Putamen (tissue), 1 donor: ENCODE data around the gene SLU7.

ENCODE experiments used
- DNase-seq: peaks from one replicate; pipeline ENCODE4 v3.0.0-alpha.2; 2016; ENCODE audit warnings: low spot score

Gene SLU7

DNA sequence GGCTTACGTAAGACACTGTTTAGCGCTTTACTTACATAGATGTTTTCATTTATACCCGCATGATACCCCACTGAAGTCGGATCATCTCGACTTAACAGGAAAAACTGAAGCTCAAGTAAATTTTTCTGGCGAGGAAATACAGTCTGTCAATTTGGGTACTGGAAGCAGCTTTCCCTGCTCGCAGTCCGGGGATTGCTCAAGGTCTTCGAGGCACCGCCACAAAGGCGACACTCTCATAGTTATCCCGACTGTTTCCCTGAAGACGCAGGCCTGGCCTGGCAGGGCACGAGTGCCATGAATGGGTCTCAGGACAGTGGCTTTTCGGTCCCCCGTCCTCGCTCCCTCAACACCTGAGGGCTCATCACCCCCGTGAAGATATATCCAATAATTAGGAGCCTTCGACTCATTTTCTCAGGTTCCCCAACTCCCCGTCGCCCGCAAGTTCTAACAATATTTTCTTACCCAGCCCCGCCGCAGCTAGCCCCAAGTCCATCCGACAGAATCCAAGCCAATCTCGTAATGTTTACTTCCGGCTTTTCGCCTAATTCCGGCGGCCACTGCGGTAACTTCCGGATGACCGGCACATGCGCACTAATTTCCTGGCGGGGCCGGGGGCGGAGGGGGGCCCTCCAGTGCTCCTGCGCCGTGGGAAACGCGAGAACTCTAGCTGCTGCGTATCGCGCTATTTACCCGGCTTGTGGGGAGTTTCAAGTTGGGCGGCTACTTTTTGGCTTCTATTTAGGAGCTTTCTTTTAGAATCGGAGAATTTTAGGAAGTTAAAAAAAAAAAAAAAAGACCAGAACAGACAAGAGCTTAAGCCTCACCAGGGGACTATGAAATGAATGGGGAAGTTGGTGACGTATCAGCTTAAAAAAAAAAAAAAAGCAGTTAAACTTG lies at the start of gene SLU7:
Gene SLU7 (minus strand): TSS at position 521 of the 897 bp plus-strand sequence. CDS start 3,787 bp downstream, outside the sequence.
- DNase-seq: peak; percentile 91

DNA sequence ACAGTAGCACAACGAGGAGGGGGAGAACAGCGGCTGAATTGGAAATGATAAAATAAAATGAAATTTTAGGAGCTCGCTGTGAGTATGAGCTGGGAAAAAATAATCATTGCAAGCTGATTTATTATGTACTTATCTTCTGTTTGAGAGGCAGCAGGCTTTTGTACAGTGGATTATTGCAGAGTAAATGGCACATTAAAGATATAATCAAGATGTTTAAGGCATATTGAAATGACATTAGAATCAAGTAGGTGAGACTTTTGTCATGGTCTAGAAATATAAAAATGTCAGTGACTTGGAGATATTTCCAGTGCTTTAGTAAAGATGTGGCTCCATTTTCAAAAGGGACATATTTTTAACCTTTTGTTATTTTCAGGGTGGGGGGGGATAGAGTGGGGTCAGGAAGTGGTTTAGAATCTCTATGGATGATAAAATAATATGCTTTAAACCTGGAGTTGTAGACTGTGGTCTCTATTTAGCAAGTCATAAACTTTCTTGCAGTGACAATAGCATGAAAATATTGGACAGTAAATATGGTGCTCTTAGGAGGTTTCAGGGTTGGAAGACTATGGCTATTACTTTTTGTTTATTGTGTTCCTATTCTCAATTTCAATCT lies 49.6 kb upstream of the SLU7 start:
- DNase-seq: no peak

DNA sequence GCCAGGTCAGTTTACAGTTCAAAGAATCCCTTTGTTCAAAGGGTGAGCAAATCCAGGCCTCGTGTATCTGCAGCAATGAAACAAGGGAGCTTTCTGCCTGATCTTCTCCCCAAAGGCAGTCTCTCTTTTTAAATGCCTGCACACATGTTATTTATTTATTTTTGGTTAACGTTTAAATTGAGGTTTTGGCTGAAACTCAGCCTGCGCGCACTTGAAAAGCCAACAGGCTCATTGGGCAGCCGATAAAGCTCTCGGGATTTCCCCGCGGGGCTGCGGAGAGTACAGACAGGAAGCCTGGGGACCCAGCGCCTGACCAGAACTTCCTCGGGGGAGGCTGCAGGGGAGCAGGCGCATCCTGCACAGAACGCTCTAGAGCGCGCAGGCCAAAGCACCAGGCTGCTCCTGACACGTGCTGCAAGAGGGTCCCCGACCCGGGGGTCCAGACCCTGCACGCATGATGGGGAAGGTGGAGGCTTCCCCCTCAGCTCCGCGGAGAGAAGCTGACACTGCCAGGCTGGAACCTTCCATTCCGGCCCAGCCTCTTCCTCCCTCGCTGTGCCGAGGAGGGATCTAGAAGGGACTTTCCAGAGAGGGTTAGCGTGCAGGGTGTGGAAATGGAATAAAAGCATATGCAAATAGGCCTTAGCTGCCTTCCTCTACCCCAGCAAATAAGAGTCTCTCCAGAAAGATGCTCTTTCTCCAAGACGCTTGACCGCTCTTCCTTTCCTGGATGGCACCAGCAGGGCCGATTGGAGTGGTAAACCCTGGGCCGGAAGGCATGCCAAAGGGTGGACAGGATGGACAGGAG lies 48.9 kb upstream of the SLU7 start:
- DNase-seq: peak; percentile 52

DNA sequence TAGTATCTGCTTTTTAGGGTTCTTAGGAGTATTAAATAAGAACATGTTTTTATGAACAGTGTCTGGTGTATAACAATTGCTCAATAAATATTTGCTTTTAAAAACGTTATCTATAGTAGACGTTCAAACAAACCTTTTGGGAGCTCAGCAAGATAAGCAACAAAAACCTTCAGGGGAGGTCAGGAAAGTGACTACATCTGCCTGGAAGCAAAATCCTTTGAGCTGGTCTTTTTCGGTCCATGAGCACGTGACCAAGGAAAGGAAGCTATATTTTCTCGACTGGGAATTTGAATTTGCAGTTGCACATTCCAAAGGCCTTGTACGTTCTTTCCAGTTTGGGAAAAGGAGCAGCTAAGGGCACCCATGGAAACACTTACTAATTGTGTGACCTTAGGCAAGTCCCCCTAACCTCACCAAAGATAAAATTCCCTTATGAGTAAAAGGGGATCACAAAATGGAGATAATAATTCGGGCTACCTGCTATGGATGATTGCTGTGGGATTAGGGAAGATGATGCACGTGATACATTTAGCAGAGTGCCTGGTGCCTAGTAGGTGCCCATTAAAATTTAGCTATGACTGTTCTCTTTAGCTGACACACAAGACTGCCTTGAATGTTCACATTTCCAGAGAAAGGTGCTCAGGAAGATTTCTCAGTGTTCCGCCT lies 48.1 kb upstream of the SLU7 start:
- no peak for DNase-seq

DNA sequence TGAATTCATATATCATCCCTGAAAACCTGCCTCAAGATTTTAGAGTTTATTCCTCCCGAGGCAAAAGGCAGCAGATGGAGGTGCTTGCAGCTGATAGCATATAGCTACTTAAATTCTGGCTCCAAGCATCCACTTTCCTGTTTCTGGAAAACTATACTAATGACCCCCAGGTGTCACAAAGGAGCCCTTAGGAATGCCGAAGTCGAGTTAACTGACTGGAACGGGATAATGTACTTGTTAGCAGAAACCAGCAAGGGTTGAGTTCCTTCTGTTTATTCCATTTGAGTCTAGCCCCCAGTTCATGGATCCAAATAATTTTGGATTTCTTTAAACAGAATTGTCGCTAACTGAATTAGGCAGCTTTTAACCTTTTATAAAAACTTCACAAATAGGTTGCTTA lies 47.2 kb upstream of the SLU7 start:
- DNase-seq: no peak

DNA sequence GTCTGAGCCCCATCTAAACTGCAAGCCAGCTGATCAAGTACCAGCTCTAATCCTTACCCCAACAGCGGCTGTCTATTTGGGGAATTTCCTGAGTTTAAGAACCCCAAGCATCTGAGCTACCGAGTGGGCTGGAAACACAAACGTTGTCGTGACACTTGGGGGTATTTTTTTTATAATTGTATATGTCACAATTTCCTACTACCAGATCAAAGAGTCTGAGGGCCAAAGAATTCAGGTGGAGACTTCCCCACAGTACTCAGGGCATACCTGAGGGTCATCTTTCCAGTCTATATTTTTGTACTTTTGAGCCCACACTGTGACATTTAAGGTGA lies 45.6 kb upstream of the SLU7 start:
- no peak for DNase-seq

DNA sequence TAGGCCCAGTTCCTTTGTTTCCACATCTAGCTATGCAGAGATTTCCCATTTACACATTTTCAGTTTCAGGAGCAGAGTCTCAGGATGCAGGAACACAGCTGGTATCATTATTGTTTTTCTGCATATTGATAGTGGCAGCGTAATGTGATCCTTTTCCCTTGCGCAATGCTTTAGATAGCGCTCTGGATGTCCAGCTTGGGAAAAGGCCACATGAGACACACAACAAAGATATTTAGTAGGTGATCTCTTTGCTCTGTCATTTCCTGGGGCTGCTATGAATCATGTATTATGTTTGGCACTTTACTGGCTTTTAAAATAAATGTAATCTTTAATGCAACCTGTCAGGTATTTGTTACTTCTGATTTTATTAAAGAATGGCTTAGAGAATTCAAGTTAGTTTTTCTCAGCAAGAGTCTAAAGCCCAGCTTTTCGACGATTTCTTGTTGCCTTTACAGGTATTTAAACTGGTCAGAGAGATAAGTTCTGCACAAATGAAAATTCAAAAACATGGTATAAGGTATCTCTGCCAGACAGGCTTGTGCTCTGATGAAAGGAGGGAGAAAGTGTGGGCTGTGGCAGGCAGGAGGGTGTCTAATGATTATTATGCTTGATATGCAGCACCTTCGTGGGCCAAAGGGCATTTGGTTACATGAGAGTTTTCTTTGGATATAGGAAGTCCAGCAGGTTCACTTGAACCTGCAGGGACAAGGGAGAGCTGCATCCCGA lies 45.0 kb upstream of the SLU7 start:
- no peak for DNase-seq

DNA sequence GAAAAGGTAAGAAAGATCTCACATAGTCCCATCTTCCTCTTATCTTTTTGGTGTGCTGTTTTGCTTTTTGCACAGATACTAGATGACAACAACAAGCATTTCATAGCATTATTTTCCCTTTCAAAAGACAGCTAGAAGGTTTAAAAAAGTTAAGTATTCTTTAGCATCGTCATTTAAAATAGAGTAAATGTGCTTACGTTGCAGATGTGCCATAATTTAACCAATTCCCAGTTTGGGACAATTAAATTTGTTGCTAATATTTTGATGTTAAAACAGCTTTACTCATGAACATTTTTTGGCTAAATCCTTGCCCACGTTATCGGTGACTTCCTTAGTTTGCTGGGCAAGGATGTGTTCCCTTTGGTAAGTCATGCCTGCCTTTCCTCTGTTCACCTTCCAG lies 44.3 kb upstream of the SLU7 start:
- no peak for DNase-seq

DNA sequence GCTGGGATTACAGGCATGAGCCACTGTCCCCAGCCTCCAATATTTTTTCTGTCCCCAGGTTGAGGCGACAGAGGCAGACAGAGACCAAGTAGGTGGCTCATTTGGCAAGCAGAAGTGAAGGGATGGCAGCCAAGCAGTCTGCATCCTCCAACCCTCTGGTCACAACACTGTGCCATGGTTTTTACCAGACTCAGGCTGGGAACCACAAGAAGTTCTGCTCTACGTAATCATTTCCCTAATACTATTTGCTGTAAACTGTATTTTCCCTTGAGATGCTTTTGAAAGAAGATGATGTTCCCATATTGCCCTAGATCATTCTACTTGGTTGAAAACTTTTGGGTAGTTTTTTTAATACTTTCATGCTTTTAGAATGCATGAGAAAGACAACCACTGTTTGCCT lies 43.3 kb upstream of the SLU7 start:
- no peak for DNase-seq

DNA sequence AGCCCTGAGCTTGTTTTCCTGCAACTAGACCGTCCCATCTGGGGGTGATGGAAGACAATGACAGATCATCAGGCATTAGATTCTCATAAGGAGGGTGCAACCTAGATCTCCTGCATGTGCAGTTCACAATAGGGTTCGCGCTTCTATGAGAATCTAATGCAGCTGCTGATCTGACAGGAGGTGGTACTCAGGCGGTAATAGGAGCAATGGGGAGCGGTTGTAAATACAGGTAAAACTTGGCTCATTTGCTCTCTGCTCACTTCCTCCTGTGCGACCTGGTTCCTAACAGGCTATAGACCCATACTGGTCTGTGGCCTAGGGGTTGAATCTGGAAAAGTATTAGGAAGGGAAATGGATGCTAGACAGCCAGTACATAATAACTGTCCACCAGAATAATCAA lies 42.5 kb upstream of the SLU7 start:
- DNase-seq: no peak

DNA sequence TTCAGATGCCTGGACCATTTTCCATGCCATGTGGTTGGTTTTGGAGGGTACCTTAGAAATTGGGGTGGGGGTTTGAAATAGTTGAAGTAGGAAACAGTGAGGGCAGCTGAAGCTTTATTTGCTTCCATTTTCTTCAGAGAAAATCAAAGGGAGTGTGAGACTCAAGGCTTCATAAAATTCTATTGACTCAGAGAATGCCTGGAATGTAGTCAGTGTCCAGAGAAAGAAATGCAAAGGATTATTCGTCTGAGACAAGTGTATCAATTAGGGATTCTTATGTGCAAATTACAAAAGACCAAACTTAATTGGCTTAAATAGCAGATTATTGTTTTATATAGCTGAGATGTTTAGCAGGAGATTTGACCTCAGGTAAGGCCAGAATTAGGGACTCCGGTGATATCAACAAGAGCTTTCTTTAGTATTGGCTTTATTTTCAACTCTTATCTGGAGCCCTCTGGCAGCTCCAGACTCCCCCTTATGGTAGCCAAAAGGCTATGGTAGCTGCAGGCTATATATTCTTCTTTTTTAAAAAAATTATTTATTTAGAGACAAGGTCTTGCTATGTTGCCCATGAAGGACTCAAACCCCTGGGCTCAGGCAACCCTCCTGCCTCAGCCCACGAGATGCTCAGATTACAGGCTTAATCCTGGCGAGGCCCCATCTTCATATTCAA lies 41.6 kb upstream of the SLU7 start:
- DNase-seq: no peak

DNA sequence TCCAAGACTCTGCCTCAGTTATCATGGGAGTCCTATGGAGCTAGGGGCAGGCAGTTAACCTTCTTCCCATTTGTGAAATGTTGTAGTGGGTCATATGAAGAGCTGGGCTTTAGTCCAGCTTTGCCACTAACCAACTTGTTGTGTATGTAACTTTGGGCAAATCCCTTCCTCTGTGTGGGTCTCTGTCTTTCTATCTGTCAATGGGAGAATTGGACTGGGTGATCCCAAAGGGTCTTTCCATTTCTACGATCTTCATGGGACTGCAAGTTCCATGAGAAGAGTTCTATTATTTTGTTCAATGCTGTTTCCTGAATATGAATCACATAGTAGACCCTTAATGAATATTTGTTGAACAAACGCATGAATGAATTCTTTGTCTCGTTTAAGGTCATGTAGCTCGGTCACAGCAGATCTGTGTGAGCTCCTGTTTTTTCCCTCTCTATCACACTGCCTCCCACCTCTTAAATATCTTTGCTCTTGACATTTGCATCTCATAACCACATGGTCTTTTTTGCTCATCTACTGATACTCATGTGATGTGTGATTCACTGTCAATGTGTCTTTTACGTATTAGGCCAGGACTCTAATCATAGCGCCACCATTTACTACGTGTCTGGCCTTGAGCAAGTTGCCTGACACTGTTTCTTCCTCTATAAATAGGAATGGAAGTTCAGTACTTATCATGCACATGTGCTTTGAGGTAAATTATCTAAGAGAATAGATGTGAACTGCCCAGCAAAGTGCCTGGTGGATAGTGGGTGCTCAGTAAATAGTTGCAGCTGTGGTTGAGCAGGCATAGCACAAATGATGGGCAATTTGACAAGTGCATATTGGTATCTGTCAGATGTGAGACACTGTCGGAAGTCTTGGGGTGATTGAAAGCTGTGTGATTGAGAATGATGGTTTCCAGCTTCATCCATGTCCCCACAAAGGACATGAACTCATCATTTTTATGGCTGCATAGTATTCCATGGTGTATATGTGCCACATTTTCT lies 40.2 kb upstream of the SLU7 start:
- no peak for DNase-seq

DNA sequence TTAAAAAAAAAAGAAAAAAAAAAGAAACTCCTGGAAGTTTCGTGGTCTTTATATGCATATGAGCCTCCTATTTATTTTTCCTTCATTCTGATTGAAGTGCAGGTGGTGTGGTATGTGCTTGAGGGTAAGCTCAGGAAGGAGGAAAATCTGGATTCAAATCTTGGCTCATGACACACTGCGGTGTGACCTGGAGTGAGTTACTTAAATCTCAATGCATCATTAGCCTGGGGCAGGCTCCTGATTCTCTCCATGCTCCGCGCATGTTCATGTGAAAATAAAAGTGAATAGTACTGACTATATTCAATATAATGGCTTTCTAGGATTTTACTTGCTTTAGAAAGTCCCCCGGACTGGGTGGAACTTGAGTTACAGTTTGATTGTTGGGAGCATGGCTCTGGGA lies 38.4 kb upstream of the SLU7 start:
- no peak for DNase-seq

DNA sequence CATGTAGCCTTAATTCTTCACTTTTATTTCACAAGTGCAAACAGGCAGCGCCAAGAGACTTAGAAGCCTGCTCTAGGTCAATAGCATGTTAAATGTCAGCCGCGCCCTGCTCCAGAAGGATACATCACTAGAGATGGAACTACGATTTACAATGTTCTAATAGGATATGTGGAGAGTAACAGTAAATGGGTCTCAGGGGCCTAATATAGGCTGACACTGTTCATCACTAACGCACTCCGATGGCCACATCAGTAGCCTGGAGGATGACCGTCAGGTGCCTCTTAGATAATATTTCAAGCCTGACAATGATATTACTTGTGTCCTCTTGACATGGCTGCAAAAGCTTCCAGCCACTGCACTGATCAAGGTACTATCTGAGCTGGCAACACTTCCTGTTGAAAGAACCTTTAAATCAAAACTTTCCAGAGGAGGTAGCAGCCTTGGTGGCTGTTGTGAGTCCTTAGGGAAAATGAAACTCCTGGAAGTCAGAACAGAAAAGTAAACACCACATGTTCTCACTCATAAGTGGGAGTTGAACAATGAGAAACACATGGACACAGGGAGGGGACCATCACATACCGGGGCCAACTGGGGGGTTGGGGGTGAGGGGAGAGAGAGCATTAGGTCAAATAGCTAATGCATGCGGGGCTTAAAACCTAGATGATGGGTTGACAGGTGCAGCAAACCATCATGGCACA lies 37.7 kb upstream of the SLU7 start:
- DNase-seq: no peak

DNA sequence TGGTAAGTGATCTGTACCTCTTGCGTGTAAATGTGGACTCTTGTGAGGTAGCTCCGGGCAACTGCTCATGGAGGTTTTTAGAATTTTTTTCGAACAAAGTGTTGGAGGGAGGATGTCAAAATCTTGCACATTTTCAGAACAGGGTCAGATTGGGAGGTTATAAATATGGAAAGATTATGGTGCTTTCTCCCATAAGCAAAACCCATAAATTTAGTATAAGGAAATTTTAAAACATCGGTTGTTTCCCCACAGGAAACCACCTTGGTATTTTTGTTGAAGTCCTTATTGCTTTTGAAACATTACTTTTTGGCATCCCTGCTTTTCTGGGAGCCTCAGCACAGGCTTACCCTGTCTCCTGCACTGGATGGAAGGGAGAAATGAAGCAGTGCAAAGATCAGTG lies 36.7 kb upstream of the SLU7 start:
- no peak for DNase-seq

DNA sequence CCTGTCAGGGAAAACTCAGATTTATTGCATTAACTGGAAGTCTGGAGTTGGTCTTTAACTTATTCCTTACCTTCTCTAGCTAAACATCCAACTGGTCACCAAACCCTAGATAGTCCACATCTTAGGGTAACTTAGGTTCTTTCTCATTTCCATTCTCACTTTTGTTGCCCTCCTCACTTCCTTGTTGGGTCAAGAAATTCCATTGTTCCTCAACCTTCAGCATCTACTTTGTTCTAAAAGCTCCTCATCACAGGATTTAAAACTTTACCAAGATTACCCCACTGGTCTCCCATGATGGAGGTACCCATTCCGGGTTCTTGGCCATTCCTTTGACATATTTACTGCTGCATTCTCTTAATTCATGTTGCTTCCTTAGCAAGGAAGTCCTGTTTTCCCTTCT lies 34.9 kb upstream of the SLU7 start:
- DNase-seq: no peak

DNA sequence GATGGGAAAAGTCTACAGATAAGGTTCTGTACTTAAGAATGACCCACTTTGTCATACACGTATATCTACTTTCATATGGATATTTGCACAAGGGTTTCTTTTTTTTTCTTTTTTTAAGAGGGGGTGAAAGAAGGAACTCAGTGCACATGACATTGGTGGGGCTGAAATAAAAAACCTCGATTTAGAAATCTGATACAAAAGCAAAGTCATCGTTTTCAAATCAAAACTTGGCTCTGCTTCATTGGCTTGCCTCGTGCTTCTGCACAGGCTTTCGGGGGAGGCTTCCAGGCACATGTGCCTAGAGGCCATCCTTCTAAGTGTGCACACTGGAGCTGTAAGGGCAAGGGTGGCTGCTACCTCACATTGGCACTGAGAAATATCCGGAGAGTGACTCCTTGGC lies 33.9 kb upstream of the SLU7 start:
- DNase-seq: no peak

DNA sequence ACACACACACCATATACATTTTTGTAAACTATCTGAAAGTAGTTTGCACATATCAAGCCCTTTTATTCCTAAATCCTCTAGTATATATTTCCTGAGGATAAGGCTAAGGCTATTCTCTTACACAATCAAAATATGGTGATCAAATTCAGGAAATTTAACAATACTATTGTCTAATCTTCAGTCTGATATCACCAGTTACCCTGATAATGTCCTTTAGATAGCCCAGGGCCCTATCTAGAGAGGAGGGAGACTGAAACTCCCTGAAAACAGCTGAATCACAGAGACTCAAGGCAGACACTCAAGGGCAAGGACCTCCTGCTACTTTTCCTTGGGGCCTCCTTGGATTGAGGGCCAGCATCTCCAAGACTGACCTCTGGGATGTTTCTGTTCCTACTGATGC lies 33.2 kb upstream of the SLU7 start:
- no peak for DNase-seq

DNA sequence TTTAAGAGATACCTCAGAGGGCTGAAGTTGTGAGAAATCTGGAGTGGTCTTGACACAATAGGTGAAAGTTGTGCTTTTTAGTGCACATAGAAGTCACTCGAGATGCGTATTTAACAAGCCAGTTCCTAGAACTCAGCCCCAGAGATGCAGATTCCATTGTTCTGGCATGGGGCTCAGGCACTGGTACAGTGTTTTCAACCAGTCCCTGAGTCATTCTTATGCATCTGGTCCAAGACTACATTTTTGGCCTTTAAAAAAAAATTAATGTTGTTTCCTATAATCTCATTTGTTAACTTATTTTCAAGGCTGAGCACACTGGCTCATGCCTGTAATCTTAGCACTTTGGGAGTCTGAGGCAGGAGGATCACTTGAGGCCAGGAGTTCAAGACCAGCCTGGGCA lies 32.4 kb upstream of the SLU7 start:
- DNase-seq: no peak
